ENCODE data around the gene KCTD2. TPM values are rescaled to one million over a fixed set of nuclear protein-coding genes. Genes with fewer than 3 reads are reported as not detected.

KCTD2 gene
- total and polyA plus RNA-seq, 9 donors = 25.0 to 66.8 (median 50.2) TPM

DNA sequence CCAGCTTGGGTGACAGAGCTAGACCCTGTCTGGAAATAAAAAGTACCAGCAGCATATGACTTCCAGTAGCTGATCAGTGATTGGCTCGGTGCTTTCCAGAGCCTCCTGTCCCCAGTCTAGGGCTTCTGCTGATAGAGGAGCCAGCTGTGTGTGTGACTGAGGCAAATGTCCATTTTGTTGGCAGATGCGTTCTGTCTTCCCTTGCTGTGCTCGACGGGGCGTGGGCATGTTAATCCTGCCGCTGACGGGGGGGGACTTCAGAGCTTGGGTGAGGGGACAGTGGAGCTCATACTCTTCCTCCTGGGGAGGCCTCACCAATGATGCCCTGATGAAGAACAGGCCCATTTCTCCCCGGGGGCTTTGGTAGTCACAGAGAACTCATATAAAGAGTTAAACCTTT, 14.6 kb downstream of the KCTD2 start:
- intact Hi-C loops (cut with DNase I) = loop anchor here in 1 of 4 donors (10.0 kb wide), 1 partner anchor 133 kb away; no protein-coding TSS in a partner anchor
- Histone ChIP-seq H3K36me3 (no peaks in the 10 kb centered on the region), H3K4me3 (no peak overlapping the region), H3K9me3 (no peaks in the 10 kb centered on the region), H3K27ac (no peak overlapping the region), H3K27me3 (no peaks in the 10 kb centered on the region), H3K4me1 (ENCODE audit: insufficient read depth) (peaks cover 2% of the 10 kb centered on the region)
- DNase-seq = no peak
- WGBS, 3 donors = 78 to 90% (median 86%) methylated on average over 8 of the region's 8 CpGs
- TF ChIP-seq CTCF (IDR thresholded peaks at IDR 0.05) (no peak), EP300 (IDR thresholded peaks at IDR 0.05) (no peak), POLR2A (IDR thresholded peaks at IDR 0.05) (no peak)

GRCh38 chr17:75063201-75063600, 16.2 kb downstream of the KCTD2 start:
- Histone ChIP-seq H3K27me3 (no peaks in the 10 kb centered on the region), H3K36me3 (no peaks in the 10 kb centered on the region), H3K4me3 (no peak overlapping the region), H3K9me3 (no peaks in the 10 kb centered on the region), H3K27ac (no peak overlapping the region), H3K4me1 (ENCODE audit: insufficient read depth) (peaks cover 2% of the 10 kb centered on the region)
- 85 to 88% (median 87%) methylated on average over 13 of the region's 13 CpGs for WGBS, 3 donors
- intact Hi-C loops (cut with DNase I) = loop anchor here in 1 of 4 donors (10.0 kb wide), 1 partner anchor 132 kb away; no protein-coding TSS in a partner anchor
- DNase-seq = no peak
- no peak for TF ChIP-seq CTCF (IDR thresholded peaks at IDR 0.05)

GRCh38 chr17:75063626-75064025, 16.6 kb downstream of the KCTD2 start:
- intact Hi-C loops (cut with DNase I) = loop anchor here in 1 of 4 donors (10.0 kb wide), 1 partner anchor 131 kb away; no protein-coding TSS in a partner anchor
- no peaks in the 10 kb centered on the region for H3K9me3 ChIP-seq
- no peaks in the 10 kb centered on the region for H3K36me3 ChIP-seq
- H3K4me3 ChIP-seq = no peak overlapping the region
- H3K4me1 ChIP-seq (ENCODE audit: insufficient read depth) = peaks cover 2% of the 10 kb centered on the region
- H3K27me3 ChIP-seq = no peaks in the 10 kb centered on the region
- WGBS, 3 donors = 79 to 92% (median 91%) methylated on average over 3 of the region's 3 CpGs
- DNase-seq = no peak
- no peak overlapping the region for H3K27ac ChIP-seq
- TF ChIP-seq CTCF (IDR thresholded peaks at IDR 0.05) = no peak
- no peak for TF ChIP-seq EP300 (IDR thresholded peaks at IDR 0.05)
- TF ChIP-seq POLR2A (IDR thresholded peaks at IDR 0.05) = no peak

DNA sequence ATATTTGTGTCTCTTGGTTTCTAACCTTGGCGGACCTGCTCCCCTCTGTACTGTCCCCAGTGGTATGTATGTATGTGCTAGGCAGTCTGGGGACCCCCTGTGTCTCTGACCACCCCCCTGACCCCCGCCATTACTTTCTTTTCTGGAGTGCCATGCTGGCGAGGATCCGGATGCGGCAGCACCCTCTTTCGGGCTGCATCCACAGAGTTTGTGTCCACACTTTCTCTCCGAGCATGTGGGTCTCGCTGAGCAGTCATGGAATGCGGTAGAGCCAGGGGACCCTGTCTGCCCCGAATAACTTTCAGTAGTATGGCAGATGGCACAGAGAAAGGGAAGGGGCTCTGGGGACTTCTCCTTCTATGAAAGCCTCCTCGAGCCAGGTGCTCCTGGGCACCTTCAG, 17.0 kb downstream of the KCTD2 start:
- H3K4me3 ChIP-seq = no peak overlapping the region
- whole genome bisulfite sequencing, 3 donors = 90 to 95% (median 91%) methylated on average over 11 of the region's 11 CpGs
- H3K27me3 ChIP-seq = no peaks in the 10 kb centered on the region
- no peaks in the 10 kb centered on the region for H3K36me3 ChIP-seq
- TF ChIP-seq EP300 (IDR thresholded peaks at IDR 0.05) = no peak
- no peak for TF ChIP-seq CTCF (IDR thresholded peaks at IDR 0.05)
- TF ChIP-seq POLR2A (IDR thresholded peaks at IDR 0.05) = no peak
- no peaks in the 10 kb centered on the region for H3K9me3 ChIP-seq
- peaks cover 2% of the 10 kb centered on the region for H3K4me1 ChIP-seq (ENCODE audit: insufficient read depth)
- intact Hi-C loops (cut with DNase I) = loop anchor here in 1 of 4 donors (10.0 kb wide), 1 partner anchor 131 kb away; no protein-coding TSS in a partner anchor
- DNase-seq = no peak
- H3K27ac ChIP-seq = no peak overlapping the region
